Stimulated activated CD8-positive, alpha-beta memory T cell treated with anti-CD3 and anti-CD28 coated beads, Interleukin-4, amount 100 ng/mL, for 48 hours (primary cell): ENCODE results near the gene GRIN3A.
A peak's percentile ranks its signal among the peaks of the same experiment; 100 is the strongest.
"Not testable (repeated sequence)": the region's sequence is repeated elsewhere in the genome, so short reads cannot be mapped to it uniquely, and the experiment has no call there.

ENCODE experiments used
- DNase-seq: peaks from one replicate; pipeline ENCODE4 v3.0.0-alpha.2; 2020

The GRIN3A gene

DNA sequence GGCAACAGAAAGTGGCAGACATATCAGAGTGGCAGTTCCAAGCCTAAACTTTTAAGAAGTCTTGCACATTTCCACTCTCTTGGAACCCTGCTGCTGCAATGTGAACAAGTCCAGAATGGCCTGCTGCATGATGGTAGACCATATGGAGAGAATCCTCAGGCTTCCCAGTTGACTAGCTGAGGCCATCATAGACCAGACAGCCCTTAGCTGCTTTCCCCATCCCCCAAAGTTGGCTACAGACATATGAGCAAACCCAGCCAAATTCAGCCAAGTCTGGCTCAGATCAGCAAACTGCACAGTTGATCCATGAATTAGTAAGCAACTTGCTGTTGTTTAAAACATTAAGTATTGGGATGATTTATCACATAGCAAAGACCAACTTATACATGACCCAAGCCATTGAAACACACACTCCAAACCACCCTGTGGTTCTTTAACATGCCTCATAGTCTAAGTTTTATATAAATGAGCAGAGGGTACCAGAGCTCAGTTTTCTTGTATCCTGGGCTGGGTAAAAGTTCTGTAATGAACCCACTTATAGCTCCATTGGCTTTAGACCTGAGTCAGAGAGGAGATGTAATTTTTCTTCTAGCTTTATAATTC, 163.6 kb downstream of the GRIN3A start:
- DNase-seq, result no peak

DNA sequence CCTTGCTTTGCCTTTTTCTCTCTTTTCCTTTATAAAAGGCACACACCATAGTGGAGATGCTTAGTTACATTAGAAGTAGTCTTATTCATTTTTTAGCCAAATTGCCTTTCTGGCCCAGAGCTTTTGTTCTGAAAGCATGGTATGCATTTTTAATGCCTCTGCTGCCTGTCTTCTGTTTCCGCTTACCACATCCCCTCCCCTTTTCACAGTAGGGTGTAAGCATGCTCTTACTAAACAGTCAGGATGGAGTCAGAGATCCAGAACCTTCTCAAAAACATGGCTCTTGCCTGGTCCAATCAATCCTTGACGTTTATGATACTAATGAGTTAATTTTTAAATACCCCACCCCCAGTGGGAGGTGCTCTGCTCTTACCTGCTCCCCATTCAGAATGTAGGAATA, 166.1 kb downstream of the GRIN3A start:
- no peak for DNase-seq

GRCh38 chr9:101571114-101571513, 167.3 kb downstream of the GRIN3A start:
- no peak for DNase-seq

DNA sequence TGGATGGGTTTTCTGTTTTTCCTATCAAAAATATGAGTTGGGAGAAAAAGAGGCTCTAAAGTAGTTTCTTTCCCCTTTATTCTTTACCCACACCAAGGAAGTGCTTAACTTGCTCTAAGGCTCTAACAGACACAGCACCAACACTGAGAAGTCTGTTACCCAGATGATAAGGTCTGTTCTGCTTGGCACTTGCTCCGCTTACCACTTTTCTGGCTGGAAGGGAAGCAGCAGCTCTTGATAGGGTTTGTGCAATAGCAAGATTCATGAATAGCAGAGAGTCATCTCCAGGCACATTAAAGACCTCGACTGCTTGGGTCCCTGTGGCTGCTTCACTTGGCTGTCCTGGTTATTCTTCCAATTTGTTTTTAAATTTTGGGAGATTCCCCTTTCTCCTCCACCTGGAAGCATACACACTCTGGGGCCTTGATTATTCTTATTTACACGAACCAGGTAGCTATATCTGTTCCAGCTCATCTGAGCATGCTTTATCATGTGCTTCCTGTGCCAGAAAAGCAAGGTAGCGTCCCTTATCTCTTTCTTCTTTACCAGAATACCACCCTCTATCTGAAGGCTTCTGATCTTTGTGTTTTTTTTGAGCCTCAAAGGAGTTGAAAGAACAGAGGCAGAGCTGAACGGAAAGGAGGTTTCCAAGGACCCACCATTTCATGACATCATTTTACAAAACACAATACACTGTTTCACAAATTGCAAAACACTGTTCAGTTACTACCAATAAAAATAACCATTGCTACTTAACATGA, 168.5 kb downstream of the GRIN3A start:
- DNase-seq, result no peak

DNA sequence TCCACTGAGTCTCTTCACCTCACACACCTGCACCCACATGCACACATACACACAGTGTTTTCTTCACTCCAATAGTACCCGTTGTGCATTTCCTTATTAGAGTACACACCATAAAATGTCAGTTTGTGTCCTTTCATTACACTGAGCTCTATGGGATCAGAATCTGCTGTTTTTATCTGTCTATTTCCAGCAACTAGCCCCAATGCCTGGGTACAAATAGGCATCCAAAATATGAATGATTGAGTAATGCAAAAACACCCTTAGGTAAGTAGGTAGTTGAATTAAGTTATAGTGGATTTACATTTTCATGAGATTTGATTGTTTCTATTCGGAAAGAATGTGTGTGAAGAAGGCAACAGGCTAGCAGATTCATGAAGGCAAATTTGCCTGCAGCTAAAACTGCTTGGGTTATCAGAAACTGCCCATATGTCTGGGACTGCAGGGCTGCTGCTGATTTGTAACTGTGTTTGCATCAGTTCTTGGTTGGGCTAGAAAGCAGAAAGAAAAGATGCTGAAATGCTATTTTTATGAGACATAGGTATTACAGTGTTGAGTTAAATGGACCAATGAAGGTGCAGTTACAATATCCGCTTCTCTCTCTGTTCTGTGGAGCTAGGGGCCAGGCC, 170.6 kb downstream of the GRIN3A start:
- DNase-seq, result no peak

DNA sequence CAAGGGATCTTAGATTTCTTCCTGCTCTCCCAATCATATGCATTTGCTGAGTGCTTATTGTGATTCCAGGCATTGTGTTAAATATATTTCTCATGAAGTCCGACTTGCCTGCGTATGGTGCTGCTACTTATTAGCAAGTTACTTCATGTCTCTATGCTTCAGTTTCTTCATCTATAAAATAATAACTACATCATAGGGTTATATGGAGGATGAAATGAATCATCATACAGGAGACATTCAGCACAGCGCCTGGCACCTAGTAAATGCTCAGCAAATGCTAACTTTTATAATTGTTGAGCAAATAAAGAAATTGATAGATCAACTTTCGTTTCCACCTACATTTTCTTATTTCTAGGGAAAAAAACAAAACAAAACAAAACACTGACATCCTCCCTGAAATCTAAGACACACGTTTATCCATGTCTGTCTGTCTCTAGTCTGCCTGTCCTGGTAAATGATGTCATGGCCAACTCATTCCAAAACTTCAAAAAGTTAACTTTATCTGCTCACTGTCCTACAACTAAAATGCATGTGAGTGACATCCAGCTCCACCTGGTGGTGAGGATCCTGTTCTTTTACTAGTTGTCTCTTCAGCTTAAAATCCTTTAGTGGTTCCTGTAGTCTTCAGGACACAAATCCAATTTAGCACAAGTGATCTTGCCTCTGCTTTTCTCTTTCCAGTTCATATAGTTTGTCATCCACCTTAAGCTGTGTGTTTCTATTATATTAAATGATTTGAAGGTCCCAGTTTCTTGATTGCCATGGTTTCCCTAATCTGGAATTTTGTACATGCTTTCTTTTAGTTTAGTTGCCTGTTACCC, 171.3 kb downstream of the GRIN3A start:
- peak; percentile 37 for DNase-seq

- no peak for DNase-seq
These were observed 174.2 kb downstream of the GRIN3A start for GRCh38 chr9:101564252-101564651.

GRCh38 chr9:101562966-101563365, 175.5 kb downstream of the GRIN3A start:
- DNase-seq, result no peak

- no peak for DNase-seq
These were observed 176.7 kb downstream of the GRIN3A start for GRCh38 chr9:101561740-101562139.

DNA sequence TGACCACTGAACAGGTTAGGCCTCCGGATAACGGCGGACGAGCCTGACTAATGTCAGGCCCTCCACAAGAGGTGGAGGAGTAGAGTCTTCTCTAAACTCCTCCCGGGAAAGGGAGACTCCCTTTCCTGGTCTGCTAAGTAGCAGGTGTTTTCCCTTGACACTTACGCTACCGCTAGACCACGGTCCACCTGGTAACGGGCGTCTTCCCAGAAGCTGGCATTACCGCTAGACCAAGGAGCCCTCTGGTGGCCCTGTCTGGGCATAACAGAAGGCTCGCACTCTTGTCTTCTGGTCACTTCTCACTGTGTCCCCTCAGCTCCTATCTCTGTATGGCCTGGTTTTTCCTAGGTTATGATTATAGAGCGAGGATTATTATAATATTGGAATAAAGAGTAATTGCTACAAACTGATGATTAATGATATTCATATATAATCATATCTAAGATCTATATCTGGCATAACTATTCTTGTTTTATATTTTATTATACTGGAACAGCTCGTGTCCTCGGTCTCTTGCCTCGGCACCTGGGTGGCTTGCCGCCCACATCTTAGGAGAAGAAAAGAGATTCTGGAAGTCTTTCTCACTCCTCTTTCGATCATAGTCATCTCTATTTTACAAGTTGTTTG, 188.9 kb downstream of the GRIN3A start:
- not testable (repeated sequence) for DNase-seq

GRCh38 chr9:101543098-101543735, 195.2 kb downstream of the GRIN3A start:
- no peak for DNase-seq

DNA sequence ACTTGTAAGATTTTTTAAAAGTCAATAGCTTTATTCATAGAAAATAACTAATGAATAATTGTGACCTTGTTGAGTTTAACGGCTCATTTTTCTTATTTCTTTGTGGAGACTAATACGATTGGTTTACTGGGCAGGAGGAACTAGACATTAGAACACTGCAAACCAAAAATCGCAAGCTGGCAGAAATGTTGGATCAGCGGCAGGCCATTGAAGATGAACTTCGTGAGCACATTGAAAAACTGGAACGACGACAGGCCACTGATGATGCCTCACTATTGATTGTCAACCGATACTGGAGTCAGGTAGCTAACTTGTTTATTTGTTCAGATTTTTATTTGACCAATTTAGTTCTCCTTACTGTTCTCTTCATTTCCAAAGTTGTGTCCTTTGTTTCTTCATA, 198.4 kb downstream of the GRIN3A start:
- DNase-seq, result no peak

DNA sequence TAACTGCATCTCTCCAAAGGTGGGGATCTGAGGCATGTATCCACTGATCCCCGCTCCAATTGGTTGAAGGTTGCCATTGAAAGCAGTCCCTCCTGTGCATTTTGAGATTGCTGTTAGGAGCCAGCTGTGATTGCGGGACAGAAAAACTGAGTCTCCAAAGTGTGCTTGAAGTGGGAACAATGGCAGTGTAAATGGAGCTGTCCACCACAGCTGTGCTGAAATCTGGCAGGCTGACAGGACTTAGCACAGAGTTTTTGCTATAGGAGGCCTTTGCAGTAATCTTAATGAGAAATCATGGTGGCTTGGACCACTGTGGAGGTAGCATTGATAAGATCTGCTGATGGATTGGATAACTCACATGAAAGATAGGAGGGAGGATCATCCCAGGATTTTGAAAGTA, 201.5 kb downstream of the GRIN3A start:
- peak; percentile 39 for DNase-seq

GRCh38 chr9:101536351-101536750, 202.1 kb downstream of the GRIN3A start:
- no peak for DNase-seq

- peak; percentile 99 for DNase-seq
These were observed 204.9 kb downstream of the GRIN3A start, which contains the start of gene RNF20 for GRCh38 chr9:101533334-101534204. TSS of gene RNF20 (plus strand) at chr9:101533853. CDS start at chr9:101535424, 1,571 bp downstream.

GRCh38 chr9:101530076-101530711, 208.3 kb downstream of the GRIN3A start:
- peak; percentile 77 for DNase-seq

- DNase-seq, result no peak
These were observed 210.4 kb downstream of the GRIN3A start for GRCh38 chr9:101528015-101528414.

- DNase-seq, result no peak
These were observed 211.4 kb downstream of the GRIN3A start for GRCh38 chr9:101527066-101527465.

- no peak for DNase-seq
These were observed 214.1 kb downstream of the GRIN3A start for GRCh38 chr9:101524371-101524770.
